SH-SY5Y (cell line): Measurements from ENCODE around the gene GHR.

Experiments
- GATA2 ChIP-seq: IDR thresholded peaks from 2 replicates; pipeline ENCODE4 v1.6.1; 2011; ENCODE audit warnings: mild to moderate bottlenecking, low read depth, low read length
- GATA3 ChIP-seq: IDR thresholded peaks from 2 replicates; pipeline ENCODE4 v1.6.1; 2011; ENCODE audit warnings: low read depth, mild to moderate bottlenecking, low read length, moderate library complexity

GRCh38 chr5:42718591-42718990 lies 295.4 kb downstream of the GHR start:
- TF ChIP-seq GATA2 (no peak), GATA3 (no peak)
